ENCODE data around the gene SYNPO2. TPM values are rescaled to one million over a fixed set of nuclear protein-coding genes. Genes with fewer than 3 reads are reported as not detected.

SYNPO2 gene
- total and polyA plus RNA-seq, 2 of the 8 experiments (the other 6 are each of a cell fraction or from before 2014, with no cell fraction given): 0.50 to 4.2 TPM

- FAIRE-seq: no peak
These were observed 195.9 kb downstream of the SYNPO2 start for GRCh38 chr4:119084513-119084912.

More at GRCh38 chr4:119084513-119084912, 195.9 kb downstream of the SYNPO2 start:
- no peak overlapping the region for H4K8ac ChIP-seq (ENCODE audit: extremely low read depth, insufficient read depth, low read length)
- no peaks in the 10 kb centered on the region for H3K36me3 ChIP-seq (ENCODE audit: control insufficient read depth in 2 of 4, insufficient read depth in 4 of 4, low read length in 3 of 4)
- H2AFZ ChIP-seq (ENCODE audit: low read length): no peak overlapping the region
- no peaks in the 10 kb centered on the region for H3K27me3 ChIP-seq (replicated peaks in 1 of 4; ENCODE audit: control insufficient read depth in 3 of 4, extremely low read depth in 1 of 4, insufficient read depth in 3 of 4, low read length in 3 of 4)
- ChIA-PET CTCF (ENCODE audit: partially characterized antibody) (interaction anchor here (1.3 kb wide), 1 partner anchor 171 kb away, joined by 3 read pairs; no protein-coding TSS in a partner anchor), POLR2A (ENCODE audit: partially characterized antibody) (no interaction called here)
- H4K91ac ChIP-seq (replicated peaks; ENCODE audit: insufficient read length, low read length): no peak overlapping the region
- H3K4me1 ChIP-seq (replicated peaks in 1 of 4; ENCODE audit: control insufficient read depth in 3 of 4, insufficient read depth in 4 of 4, low read length in 3 of 4): no peaks in the 10 kb centered on the region
- H2BK20ac ChIP-seq (ENCODE audit: low read length): no peak overlapping the region
- no peak overlapping the region for H3K4ac ChIP-seq (replicated peaks; ENCODE audit: insufficient read length, low read depth, low read length)
- no peak overlapping the region for H3K4me3 ChIP-seq (ENCODE audit: extremely low read depth in 1 of 4, insufficient read depth in 2 of 4, low read depth in 3 of 4, low read length in 4 of 4)
- no peak overlapping the region for H2BK12ac ChIP-seq (ENCODE audit: low read depth, low read length)
- no peak overlapping the region for H3K27ac ChIP-seq (ENCODE audit: low read depth, low read length)
- H3K79me1 ChIP-seq (ENCODE audit: low read depth, low read length): no peaks in the 10 kb centered on the region
- no peak overlapping the region for H3K18ac ChIP-seq (ENCODE audit: extremely low read depth, low read length)
- H3K56ac ChIP-seq (replicated peaks; ENCODE audit: insufficient read length, low read depth, low read length): no peak overlapping the region
- no peak for TF ChIP-seq CBX8 (IDR thresholded peaks at IDR 0.05; ENCODE audit: borderline replicate concordance, low read depth, low read length)
- H3K4me2 ChIP-seq (ENCODE audit: insufficient read depth in 1 of 2, low read depth in 2 of 2, low read length in 2 of 2): no peak overlapping the region
- no peak overlapping the region for H2BK5ac ChIP-seq (ENCODE audit: low read depth, low read length)
- no peaks in the 10 kb centered on the region for H4K20me1 ChIP-seq (replicated peaks in 1 of 2; ENCODE audit: control insufficient read depth in 1 of 2, insufficient read depth in 2 of 2, low read length in 2 of 2)
- no peaks in the 10 kb centered on the region for H3K79me2 ChIP-seq (ENCODE audit: control insufficient read depth in 1 of 2, insufficient read depth in 2 of 2, low read length in 2 of 2)
- no peak overlapping the region for H3K14ac ChIP-seq (ENCODE audit: insufficient read length)
- H2BK15ac ChIP-seq (ENCODE audit: low read length): no peak overlapping the region
- H3K23me2 ChIP-seq (ENCODE audit: low read depth, low read length): no peaks in the 10 kb centered on the region
- H2BK120ac ChIP-seq (replicated peaks; ENCODE audit: low read depth, low read length): no peak overlapping the region
- no peak overlapping the region for H3K23ac ChIP-seq (ENCODE audit: insufficient read length)
- no peaks in the 10 kb centered on the region for H3K9me3 ChIP-seq (ENCODE audit: insufficient read depth in 2 of 2, low read depth in 1 of 2, low read length in 1 of 2)
- 74% methylated on average over 5 of the region's 5 CpGs; no CpG with 5 or more reads in 1 of the 2 experiments for WGBS, 2 experiments (ENCODE audit: extremely low coverage in 1 of 2, insufficient coverage in 1 of 2, insufficient read length in 1 of 2, insufficient replicate concordance in 2 of 2, low coverage in 1 of 2, low lambda C conversion rate in 2 of 2, missing lambda C conversion rate in 1 of 2)
- H4K5ac ChIP-seq (ENCODE audit: insufficient read length, low read depth, low read length): no peak overlapping the region
- DNase-seq (ENCODE audit: low read depth in 1 of 2, low spot score in 2 of 2): no peak
- no peak overlapping the region for H3K9ac ChIP-seq (replicated peaks in 1 of 4; ENCODE audit: extremely low read depth in 1 of 4, low read depth in 3 of 4, low read length in 3 of 4)
- H2AK5ac ChIP-seq (ENCODE audit: low read depth, low read length): no peak overlapping the region

Measured in H1 (cell line).